OCI-LY3 (cell line): ENCODE results near the gene CMTR1.

Source experiments
- EZH2phosphoT487 ChIP-seq: fragments of 200-600 bp; shearing (Covaris generic); IDR thresholded peaks from 2 replicates; pipeline ENCODE4 v1.6.1; 2018; ENCODE audit warnings: antibody characterized with exemption, mixed run types, low read depth
- TF ChIP-seq, protein P1 (sequence below): fragments of 200-600, 300-600 bp; sonication (generic); IDR thresholded peaks from 2 replicates; pipeline ENCODE4 v1.5.1; 2014; ENCODE audit warnings: antibody characterized with exemption, low read length, low read depth

DNA sequence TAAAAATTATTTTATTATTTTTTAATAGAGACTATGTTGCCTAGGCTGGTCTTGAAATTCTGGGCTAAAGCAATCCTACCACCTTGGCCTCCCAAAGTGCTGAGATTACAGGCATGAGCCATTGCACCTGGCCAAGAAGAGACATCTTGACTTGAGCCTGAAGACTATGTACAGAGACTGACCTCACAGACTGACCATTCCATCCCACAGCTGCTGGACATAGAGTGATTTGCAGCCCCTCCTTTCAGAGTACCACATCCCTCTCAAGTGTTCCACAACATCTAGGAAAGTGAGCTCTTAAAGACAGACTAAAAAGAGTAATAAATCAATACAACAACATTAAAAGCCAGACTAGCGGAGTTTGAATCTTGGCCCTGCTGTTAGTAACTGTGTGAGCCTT is 40.2 kb upstream of the CMTR1 start:
- TF ChIP-seq, protein P1, sequence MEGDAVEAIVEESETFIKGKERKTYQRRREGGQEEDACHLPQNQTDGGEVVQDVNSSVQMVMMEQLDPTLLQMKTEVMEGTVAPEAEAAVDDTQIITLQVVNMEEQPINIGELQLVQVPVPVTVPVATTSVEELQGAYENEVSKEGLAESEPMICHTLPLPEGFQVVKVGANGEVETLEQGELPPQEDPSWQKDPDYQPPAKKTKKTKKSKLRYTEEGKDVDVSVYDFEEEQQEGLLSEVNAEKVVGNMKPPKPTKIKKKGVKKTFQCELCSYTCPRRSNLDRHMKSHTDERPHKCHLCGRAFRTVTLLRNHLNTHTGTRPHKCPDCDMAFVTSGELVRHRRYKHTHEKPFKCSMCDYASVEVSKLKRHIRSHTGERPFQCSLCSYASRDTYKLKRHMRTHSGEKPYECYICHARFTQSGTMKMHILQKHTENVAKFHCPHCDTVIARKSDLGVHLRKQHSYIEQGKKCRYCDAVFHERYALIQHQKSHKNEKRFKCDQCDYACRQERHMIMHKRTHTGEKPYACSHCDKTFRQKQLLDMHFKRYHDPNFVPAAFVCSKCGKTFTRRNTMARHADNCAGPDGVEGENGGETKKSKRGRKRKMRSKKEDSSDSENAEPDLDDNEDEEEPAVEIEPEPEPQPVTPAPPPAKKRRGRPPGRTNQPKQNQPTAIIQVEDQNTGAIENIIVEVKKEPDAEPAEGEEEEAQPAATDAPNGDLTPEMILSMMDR, result no peak
- no peak for TF ChIP-seq EZH2phosphoT487
